ENCODE data around the gene HES1. TPM values are rescaled to one million over a fixed set of nuclear protein-coding genes. Genes with fewer than 3 reads are reported as not detected.

The HES1 gene
- total and polyA plus RNA-seq, 10 of the 15 experiments (the other 5 are each of a cell fraction or from before 2014, with no cell fraction given), result 0.46 to 5.3 (median 2.3) TPM

DNA sequence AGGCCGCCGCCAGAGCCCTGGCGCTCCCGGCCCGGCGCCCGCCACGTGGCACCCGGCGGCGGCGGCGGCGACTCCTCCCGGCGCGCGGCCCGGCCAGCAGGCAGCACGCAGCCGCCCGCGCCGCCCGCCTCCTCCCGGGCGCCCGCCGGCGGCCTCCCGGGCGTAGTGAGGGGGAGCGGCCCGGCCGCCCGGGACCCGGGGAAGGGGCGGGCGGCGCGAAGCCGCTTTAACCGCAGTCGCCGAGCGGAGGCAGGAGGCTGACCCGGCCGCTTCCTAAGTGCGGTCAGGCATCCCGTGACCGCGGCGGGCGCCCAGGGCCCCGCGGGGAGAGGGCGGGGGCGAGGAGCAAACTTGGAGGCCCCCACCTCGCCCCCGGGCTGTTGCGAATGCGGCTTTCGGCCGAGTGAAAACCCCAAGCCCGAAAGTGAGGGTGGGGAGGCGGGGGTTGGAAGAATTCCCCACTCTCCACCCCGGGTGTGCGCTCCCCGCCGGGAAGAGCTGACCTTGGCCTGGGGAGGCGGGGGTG, 1.7 kb upstream of the HES1 start (continued):
- TF ChIP-seq, protein P1, sequence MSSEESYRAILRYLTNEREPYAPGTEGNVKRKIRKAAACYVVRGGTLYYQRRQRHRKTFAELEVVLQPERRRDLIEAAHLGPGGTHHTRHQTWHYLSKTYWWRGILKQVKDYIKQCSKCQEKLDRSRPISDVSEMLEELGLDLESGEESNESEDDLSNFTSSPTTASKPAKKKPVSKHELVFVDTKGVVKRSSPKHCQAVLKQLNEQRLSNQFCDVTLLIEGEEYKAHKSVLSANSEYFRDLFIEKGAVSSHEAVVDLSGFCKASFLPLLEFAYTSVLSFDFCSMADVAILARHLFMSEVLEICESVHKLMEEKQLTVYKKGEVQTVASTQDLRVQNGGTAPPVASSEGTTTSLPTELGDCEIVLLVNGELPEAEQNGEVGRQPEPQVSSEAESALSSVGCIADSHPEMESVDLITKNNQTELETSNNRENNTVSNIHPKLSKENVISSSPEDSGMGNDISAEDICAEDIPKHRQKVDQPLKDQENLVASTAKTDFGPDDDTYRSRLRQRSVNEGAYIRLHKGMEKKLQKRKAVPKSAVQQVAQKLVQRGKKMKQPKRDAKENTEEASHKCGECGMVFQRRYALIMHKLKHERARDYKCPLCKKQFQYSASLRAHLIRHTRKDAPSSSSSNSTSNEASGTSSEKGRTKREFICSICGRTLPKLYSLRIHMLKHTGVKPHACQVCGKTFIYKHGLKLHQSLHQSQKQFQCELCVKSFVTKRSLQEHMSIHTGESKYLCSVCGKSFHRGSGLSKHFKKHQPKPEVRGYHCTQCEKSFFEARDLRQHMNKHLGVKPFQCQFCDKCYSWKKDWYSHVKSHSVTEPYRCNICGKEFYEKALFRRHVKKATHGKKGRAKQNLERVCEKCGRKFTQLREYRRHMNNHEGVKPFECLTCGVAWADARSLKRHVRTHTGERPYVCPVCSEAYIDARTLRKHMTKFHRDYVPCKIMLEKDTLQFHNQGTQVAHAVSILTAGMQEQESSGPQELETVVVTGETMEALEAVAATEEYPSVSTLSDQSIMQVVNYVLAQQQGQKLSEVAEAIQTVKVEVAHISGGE (CRISPR knock-in tag; IDR thresholded peaks at IDR 0.05), result no peak
- TF ChIP-seq RB1 (IDR thresholded peaks at IDR 0.05; ENCODE audit: borderline replicate concordance), result no peak
- TF ChIP-seq MEF2B (IDR thresholded peaks at IDR 0.05; ENCODE audit: partially characterized antibody, poor library complexity, severe bottlenecking), result no peak
- TF ChIP-seq TCF12 (IDR thresholded peaks at IDR 0.05; ENCODE audit: low read depth, low read length), result no peak
- no peak for TF ChIP-seq CHD1 (IDR thresholded peaks at IDR 0.05; ENCODE audit: low read depth, low read length)
- TF ChIP-seq CREM (IDR thresholded peaks at IDR 0.05; ENCODE audit: low read depth), result no peak; the same call in 1 of the 2 replicates
- no peak for TF ChIP-seq RAD51 (IDR thresholded peaks at IDR 0.05)
- no peak for TF ChIP-seq RFX5 (IDR thresholded peaks at IDR 0.05; ENCODE audit: low read depth, low read length)
- TF ChIP-seq, protein P2, sequence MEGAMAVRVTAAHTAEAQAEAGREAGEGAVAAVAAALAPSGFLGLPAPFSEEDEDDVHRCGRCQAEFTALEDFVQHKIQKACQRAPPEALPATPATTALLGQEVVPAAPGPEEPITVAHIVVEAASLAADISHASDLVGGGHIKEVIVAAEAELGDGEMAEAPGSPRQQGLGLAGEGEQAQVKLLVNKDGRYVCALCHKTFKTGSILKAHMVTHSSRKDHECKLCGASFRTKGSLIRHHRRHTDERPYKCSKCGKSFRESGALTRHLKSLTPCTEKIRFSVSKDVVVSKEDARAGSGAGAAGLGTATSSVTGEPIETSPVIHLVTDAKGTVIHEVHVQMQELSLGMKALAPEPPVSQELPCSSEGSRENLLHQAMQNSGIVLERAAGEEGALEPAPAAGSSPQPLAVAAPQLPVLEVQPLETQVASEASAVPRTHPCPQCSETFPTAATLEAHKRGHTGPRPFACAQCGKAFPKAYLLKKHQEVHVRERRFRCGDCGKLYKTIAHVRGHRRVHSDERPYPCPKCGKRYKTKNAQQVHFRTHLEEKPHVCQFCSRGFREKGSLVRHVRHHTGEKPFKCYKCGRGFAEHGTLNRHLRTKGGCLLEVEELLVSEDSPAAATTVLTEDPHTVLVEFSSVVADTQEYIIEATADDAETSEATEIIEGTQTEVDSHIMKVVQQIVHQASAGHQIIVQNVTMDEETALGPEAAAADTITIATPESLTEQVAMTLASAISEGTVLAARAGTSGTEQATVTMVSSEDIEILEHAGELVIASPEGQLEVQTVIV (IDR thresholded peaks at IDR 0.05; ENCODE audit: borderline replicate concordance, partially characterized antibody), result no peak
- TF ChIP-seq MYB (IDR thresholded peaks at IDR 0.05; ENCODE audit: borderline replicate concordance, low read depth, low read length), result no peak
- no peak for TF ChIP-seq ZNF207 (IDR thresholded peaks at IDR 0.05; ENCODE audit: borderline replicate concordance)
- TF ChIP-seq MTA3 (IDR thresholded peaks at IDR 0.05; ENCODE audit: borderline replicate concordance, low read length), result no peak
- no peak for TF ChIP-seq HCFC1 (IDR thresholded peaks at IDR 0.05; ENCODE audit: low read length)
- TF ChIP-seq YY1 (IDR thresholded peaks at IDR 0.05; ENCODE audit: low read depth, low read length), result no peak
- no peak for TF ChIP-seq SMAD5 (IDR thresholded peaks at IDR 0.05; ENCODE audit: low read depth)
- no peak for TF ChIP-seq POLR2AphosphoS5 (IDR thresholded peaks at IDR 0.05; ENCODE audit: low read length)
- TF ChIP-seq ZNF217 (IDR thresholded peaks at IDR 0.05), result peak; percentile 25; the same call in 1 of the 2 replicates
- no peak for TF ChIP-seq RBBP5 (conservative IDR thresholded peaks at IDR 0.05)
- no peak for TF ChIP-seq NR2C2 (IDR thresholded peaks at IDR 0.05; ENCODE audit: borderline replicate concordance, control insufficient read depth, insufficient read length, low read depth)
- TF ChIP-seq RCOR1 (conservative IDR thresholded peaks at IDR 0.05; ENCODE audit: low read depth, low read length), result no peak
- peak in 1 of 2 experiments; percentile 52; a peak in 1 of 3 replicates for TF ChIP-seq EGR1 (IDR thresholded peaks at IDR 0.05; ENCODE audit: borderline replicate concordance in 1 of 2, low read depth in 2 of 2, low read length in 2 of 2)
- TF ChIP-seq, protein P3, sequence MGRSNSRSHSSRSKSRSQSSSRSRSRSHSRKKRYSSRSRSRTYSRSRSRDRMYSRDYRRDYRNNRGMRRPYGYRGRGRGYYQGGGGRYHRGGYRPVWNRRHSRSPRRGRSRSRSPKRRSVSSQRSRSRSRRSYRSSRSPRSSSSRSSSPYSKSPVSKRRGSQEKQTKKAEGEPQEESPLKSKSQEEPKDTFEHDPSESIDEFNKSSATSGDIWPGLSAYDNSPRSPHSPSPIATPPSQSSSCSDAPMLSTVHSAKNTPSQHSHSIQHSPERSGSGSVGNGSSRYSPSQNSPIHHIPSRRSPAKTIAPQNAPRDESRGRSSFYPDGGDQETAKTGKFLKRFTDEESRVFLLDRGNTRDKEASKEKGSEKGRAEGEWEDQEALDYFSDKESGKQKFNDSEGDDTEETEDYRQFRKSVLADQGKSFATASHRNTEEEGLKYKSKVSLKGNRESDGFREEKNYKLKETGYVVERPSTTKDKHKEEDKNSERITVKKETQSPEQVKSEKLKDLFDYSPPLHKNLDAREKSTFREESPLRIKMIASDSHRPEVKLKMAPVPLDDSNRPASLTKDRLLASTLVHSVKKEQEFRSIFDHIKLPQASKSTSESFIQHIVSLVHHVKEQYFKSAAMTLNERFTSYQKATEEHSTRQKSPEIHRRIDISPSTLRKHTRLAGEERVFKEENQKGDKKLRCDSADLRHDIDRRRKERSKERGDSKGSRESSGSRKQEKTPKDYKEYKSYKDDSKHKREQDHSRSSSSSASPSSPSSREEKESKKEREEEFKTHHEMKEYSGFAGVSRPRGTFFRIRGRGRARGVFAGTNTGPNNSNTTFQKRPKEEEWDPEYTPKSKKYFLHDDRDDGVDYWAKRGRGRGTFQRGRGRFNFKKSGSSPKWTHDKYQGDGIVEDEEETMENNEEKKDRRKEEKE (IDR thresholded peaks at IDR 0.05), result no peak

Measured in GM12878 (cell line).